IPS-18c (cell line): Measurements from ENCODE around the gene CCDC121.
"Not testable (repeated sequence)": the region's sequence is repeated elsewhere in the genome, so short reads cannot be mapped to it uniquely, and the experiment has no call there.

ENCODE experiments used
- H3K4me3 ChIP-seq: 2 replicates; pipeline ENCODE4 v1.7.0; 2013; ENCODE audit warnings: low read depth, mild to moderate bottlenecking, low read length, moderate library complexity; ENCODE audit not compliant: insufficient read depth
- H3K9me3 ChIP-seq: one replicate; pipeline ENCODE4 v1.6.1; 2013; ENCODE audit warnings: mild to moderate bottlenecking, low read length, moderate library complexity; ENCODE audit not compliant: control insufficient read depth, insufficient read depth

Gene CCDC121

DNA sequence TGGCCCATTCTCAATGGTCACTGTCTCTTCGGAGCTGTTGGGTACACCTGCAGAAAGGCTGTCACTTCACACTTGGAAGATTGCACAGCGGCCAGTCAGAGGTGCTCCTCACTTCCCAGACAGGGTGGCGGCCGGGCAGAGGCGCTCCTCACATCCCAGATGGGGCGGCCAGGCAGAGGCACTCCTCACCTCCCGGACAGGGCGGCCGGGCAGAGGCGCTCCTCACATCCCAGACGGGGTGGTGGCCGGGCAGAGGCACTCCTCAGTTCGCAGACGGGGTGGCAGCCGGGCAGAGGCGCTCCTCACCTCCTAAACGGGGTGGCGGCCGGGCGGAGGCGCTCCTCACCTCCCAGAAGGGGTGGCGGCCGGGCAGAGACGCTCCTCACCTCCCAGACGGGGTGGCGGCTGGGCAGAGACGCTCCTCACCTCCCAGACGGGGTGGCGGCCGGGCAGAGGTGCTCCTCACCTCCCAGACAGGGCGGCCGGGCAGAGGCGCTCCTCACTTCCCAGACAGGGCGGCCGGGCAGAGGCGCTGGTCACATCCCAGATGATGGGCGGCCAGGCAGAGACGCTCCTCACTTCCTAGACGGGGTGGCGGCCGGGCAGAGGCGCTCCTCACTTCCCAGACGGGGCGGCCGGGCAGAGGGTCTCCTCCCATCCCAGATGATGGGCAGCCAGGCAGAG lies 34.6 kb downstream of the CCDC121 start:
- not testable (repeated sequence) for H3K4me3 ChIP-seq, H3K9me3 ChIP-seq

GRCh38 chr2:27593240-27593639 lies 35.6 kb downstream of the CCDC121 start:
- H3K9me3 ChIP-seq = peaks cover 3% of the 10 kb centered on the region

GRCh38 chr2:27591745-27592144 lies 37.1 kb downstream of the CCDC121 start:
- Histone ChIP-seq H3K4me3 (no peak overlapping the region), H3K9me3 (peaks cover 3% of the 10 kb centered on the region)

More at GRCh38 chr2:27593240-27593639, 35.6 kb downstream of the CCDC121 start:
- no peak overlapping the region for H3K4me3 ChIP-seq

- no peak overlapping the region for H3K4me3 ChIP-seq
Observed at GRCh38 chr2:27588308-27588707, 40.5 kb downstream of the CCDC121 start.

DNA sequence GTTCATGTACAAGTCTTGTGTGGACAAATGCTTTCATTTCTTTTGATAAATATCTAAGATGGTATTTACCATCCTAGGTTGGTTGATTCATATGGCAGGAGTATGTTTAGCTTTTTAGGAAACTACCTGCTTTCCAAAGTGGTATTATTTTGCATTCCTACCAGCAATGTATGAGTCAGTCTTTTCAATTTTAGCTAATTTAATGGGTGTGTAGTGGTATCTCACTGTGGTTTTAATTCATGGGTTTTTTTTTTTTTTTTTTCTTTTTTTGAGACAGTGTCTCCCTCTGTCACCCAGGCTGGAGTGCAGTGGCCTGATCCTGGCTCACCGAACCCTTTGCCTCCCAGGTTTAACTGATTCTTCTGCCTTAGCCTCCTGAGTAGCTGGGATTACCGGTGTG lies 41.8 kb downstream of the CCDC121 start:
- no peaks in the 10 kb centered on the region for H3K9me3 ChIP-seq

More at GRCh38 chr2:27588308-27588707, 40.5 kb downstream of the CCDC121 start:
- H3K9me3 ChIP-seq = peaks cover under 1% of the 10 kb centered on the region

DNA sequence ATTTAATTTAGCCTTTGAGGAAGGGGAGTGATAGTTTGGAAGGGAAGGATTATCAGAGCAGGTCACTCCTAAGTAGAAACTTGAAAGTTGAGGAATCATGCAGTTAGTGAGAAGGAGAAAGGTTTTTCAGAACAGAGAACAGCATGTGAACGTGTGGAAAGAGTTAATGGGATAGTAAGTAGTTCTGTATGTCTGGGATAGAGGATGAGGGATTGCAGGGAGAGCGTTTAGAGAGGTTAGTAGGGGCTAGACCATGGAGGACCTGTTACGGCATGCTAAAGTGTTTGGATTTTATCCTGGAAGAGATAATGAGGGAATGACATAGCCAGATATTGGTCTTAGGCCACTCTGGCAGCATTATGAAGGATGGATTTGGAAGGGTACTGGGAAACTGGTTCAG lies 44.2 kb downstream of the CCDC121 start:
- 0 out of 2 replicates have a peak overlapping the region, but pooled peaks have one; percentile 10 for H3K4me3 ChIP-seq
- no peaks in the 10 kb centered on the region for H3K9me3 ChIP-seq

More for the DNA sequence above, 41.8 kb downstream of the CCDC121 start:
- no peak overlapping the region for H3K4me3 ChIP-seq

GRCh38 chr2:27583390-27583915 lies 45.4 kb downstream of the CCDC121 start:
- Histone ChIP-seq H3K9me3 (no peaks in the 10 kb centered on the region), H3K4me3 (peak overlapping the region; percentile 79)

DNA sequence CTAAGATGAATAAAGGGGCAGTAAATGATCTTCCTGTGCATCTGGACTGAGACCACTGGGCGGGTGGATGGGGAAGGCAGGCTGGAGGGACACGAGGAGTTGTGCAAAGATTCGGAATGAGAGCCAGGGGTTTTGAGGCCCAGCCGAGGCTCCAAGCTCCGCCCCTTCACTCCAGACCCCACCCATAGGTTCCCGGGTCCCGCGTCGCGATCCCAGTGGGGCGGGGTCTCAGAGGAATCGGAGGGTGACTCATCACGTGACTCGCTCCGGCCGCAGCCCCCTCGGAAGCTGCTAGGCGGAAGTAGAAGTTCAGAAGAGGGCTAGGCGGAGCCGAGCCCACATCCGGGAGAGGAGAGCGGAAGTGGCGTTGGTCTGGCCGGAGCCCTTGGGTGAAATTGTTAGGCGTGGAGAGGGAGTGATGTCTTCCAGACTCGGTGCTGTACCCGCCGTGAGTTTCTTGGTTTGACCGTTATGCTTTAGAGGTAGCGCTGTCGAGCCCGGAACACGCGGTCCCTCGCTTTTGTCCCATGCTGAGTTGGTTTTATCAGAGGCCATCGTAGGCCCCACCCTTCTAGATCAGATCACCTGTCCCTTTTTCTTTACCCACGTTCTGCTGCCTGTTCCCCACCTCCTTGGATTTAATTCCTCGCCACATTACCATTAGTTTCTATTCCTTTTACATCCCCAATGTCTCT lies 46.0 kb downstream of the CCDC121 start, which contains the start of gene ZNF512:
ZNF512 (plus strand) TSS at position 348 of the 695 bp plus-strand sequence; CDS start at position 419, 71 bp downstream.
- Histone ChIP-seq H3K4me3 (peak within 1 kb of the TSS; percentile 79), H3K9me3 (no peaks in the 10 kb centered on the region)

DNA sequence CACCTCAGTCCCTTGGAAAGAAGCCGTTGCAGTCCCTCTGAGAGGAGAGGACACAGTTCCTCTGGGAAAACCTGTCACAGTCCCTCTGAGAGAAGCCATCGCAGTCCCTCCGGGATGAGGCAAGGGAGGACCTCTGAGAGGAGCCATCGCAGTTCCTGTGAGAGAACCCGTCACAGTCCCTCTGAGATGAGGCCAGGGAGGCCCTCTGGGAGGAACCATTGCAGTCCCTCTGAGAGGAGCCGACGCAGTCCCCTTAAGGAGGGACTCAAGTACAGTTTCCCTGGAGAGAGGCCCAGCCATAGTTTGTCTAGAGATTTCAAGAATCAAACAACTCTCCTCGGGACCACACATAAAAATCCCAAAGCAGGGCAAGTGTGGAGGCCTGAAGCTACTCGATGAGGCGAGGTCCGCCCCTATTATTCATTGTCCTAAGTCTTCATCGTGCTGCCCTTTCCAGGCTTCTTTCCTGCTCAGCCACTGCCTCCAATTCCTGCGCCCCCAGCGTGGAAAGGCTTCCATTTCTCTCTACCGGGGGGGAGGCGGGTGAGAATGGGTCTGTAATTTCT lies 46.6 kb downstream of the CCDC121 start:
- H3K4me3 ChIP-seq = peak overlapping the region; percentile 79; the same call in 1 of the 2 replicates
- no peaks in the 10 kb centered on the region for H3K9me3 ChIP-seq

DNA sequence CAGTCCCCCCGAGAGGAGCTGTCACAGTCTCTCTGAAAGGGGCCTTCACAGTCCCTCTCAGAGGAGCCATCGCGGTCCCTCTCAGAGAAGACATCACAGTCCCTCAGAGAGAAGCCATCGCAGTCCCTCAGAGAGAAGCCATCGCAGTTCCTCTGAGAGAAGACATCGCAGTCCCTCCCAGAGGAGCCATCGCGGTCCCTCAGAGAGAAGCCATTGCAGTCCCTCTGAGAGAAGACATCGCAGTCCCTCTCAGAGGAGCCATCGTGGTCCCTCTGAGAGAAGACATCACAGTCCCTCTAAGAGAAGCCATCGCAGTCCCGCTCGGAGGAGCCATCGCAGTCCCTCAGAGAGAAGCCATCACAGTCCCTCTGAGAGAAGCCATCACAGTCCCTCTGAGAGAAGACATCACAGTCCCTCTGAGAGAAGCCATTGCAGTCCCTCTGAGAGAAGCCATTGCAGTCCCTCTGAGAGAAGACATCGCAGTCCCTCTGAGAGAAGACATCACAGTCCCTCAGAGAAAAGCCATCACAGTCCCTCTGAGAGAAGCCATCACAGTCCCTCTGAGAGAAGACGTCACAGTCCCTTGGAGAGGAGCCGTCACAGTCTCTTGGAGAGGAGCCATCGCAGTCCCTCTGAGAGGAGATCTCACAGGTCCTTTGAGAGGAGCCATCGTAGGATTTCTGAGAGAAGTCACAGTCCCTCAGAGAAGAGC lies 47.2 kb downstream of the CCDC121 start:
- no peak overlapping the region for H3K4me3 ChIP-seq
- no peaks in the 10 kb centered on the region for H3K9me3 ChIP-seq
